Right lobe of liver (tissue), 4 donors: ENCODE data around the gene LRRC55.

Experiments used
- POLR2A ChIP-seq: fragments of 450-650 bp; IDR thresholded peaks from one replicate; pipeline ENCODE4 v1.6.1; 2017; ENCODE audit warnings: antibody characterized with exemption, mild to moderate bottlenecking
- TF ChIP-seq, protein P1 (sequence below), 4 donors: fragments of 200-600 bp in 3 of 4; fragments of 450-650 bp in 1 of 4; IDR thresholded peaks; one replicate each; pipeline versions ENCODE4 v1.5.1 to v1.8.0; 2016 to 2022; ENCODE audit warnings: antibody characterized with exemption in 4 of 4, mild to moderate bottlenecking in 2 of 4
- donor health status: DM: no; HTN: no; CAD: no.
- donor health status: DM: no; HTN: no; CAD: no.
- donor health status: DM: no; HTN: yes; CAD: no.

GRCh38 chr11:57178334-57178733 is 3.4 kb upstream of the LRRC55 start:
- TF ChIP-seq POLR2A: no peak
- TF ChIP-seq, protein P1, sequence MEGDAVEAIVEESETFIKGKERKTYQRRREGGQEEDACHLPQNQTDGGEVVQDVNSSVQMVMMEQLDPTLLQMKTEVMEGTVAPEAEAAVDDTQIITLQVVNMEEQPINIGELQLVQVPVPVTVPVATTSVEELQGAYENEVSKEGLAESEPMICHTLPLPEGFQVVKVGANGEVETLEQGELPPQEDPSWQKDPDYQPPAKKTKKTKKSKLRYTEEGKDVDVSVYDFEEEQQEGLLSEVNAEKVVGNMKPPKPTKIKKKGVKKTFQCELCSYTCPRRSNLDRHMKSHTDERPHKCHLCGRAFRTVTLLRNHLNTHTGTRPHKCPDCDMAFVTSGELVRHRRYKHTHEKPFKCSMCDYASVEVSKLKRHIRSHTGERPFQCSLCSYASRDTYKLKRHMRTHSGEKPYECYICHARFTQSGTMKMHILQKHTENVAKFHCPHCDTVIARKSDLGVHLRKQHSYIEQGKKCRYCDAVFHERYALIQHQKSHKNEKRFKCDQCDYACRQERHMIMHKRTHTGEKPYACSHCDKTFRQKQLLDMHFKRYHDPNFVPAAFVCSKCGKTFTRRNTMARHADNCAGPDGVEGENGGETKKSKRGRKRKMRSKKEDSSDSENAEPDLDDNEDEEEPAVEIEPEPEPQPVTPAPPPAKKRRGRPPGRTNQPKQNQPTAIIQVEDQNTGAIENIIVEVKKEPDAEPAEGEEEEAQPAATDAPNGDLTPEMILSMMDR (IDR thresholded peaks at IDR 0.05): no peak
